Measurements from ENCODE around the gene LMF1.
"Not testable (repeated sequence)": the region's sequence is repeated elsewhere in the genome, so short reads cannot be mapped to it uniquely, and the experiment has no call there.

The LMF1 gene

GRCh38 chr16:875182-876040 is 95.4 kb downstream of the LMF1 start:
- DNase-seq = no peak

GRCh38 chr16:874366-875181 is 96.2 kb downstream of the LMF1 start:
- no peak for DNase-seq

GRCh38 chr16:873889-874288 is 96.9 kb downstream of the LMF1 start:
- DNase-seq = no peak

GRCh38 chr16:873243-873661 is 97.5 kb downstream of the LMF1 start:
- no peak for DNase-seq

GRCh38 chr16:872436-873242 is 98.1 kb downstream of the LMF1 start:
- no peak for DNase-seq

- DNase-seq = no peak
Measured at GRCh38 chr16:871562-872345, 99.0 kb downstream of the LMF1 start.

- DNase-seq = no peak
Measured at GRCh38 chr16:870856-871561, 99.8 kb downstream of the LMF1 start.

GRCh38 chr16:869823-870641 is 100.8 kb downstream of the LMF1 start:
- no peak for DNase-seq

GRCh38 chr16:868846-869822 is 101.7 kb downstream of the LMF1 start:
- no peak for DNase-seq

- DNase-seq = no peak
Measured at GRCh38 chr16:868386-868755, 102.4 kb downstream of the LMF1 start.

- DNase-seq = no peak
Measured at GRCh38 chr16:867421-868385, 103.1 kb downstream of the LMF1 start.

GRCh38 chr16:866252-866896 is 104.4 kb downstream of the LMF1 start:
- no peak for DNase-seq

- DNase-seq = no peak
Measured at GRCh38 chr16:865026-865425, 105.8 kb downstream of the LMF1 start.

GRCh38 chr16:861446-861845 is 109.3 kb downstream of the LMF1 start:
- no peak for DNase-seq

GRCh38 chr16:860891-861290 is 109.9 kb downstream of the LMF1 start:
- DNase-seq = no peak

- not testable (repeated sequence) for DNase-seq
Measured at GRCh38 chr16:858971-859370, 111.8 kb downstream of the LMF1 start.

GRCh38 chr16:858441-858840 is 112.3 kb downstream of the LMF1 start:
- not testable (repeated sequence) for DNase-seq

- no peak for DNase-seq
Measured at GRCh38 chr16:856811-857210, 114.0 kb downstream of the LMF1 start.

Measured in fibroblast of skin of right biceps (primary cell).